SH-SY5Y (cell line): Measurements from ENCODE around the gene NOX3.

Source experiments
- GATA2 ChIP-seq: IDR thresholded peaks from 2 replicates; pipeline ENCODE4 v1.6.1; 2011; ENCODE audit warnings: mild to moderate bottlenecking, low read depth, low read length
- GATA3 ChIP-seq: IDR thresholded peaks from 2 replicates; pipeline ENCODE4 v1.6.1; 2011; ENCODE audit warnings: low read depth, mild to moderate bottlenecking, low read length, moderate library complexity

DNA sequence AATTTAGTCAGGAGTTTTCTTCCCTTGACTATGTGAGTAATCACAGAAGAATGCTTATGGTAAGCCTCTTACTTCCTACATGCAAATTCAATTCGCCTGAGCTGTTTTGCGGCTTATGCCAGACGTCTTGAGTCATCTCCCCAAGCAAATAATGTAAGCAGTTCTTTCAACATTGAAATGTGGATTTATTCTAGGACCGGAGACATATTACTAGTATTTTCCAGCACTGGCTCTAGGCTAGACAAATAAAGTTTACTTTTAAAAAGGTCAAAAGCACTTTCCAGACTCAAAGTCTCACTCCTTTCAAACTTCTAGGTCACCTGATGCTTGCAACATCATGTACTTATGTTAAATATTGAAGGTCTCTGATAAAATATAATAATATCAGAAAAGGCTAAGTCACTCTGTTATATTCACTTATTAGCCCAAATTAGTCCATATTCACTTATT is 38.1 kb upstream of the NOX3 start:
- no peak for TF ChIP-seq GATA3
- TF ChIP-seq GATA2: no peak
